Gastroesophageal sphincter (tissue), 3 donors: ENCODE data around the gene GRK4.

Experiments
- CTCF ChIP-seq, 4 experiments: fragments of 200-600 bp in 2 of 4; fragments of 450-650 bp in 2 of 4; sonication (generic) in 1 of 4; IDR thresholded peaks; one replicate each; pipeline ENCODE4 v1.5.1; 2017 to 2019; ENCODE audit warnings: antibody characterized with exemption in 4 of 4, mild to moderate bottlenecking in 2 of 4, moderate library complexity in 2 of 4
- EP300 ChIP-seq: sonication (generic); formaldehyde crosslinking; IDR thresholded peaks from one replicate; pipeline ENCODE4 v1.6.1; 2017; ENCODE audit warnings: antibody characterized with exemption, mild to moderate bottlenecking
- POLR2A ChIP-seq, 2 donors: fragments of 450-650 bp; IDR thresholded peaks; one replicate each; pipeline ENCODE4 v1.6.1; 2017; ENCODE audit warnings: antibody characterized with exemption in 2 of 2, mild to moderate bottlenecking in 2 of 2, moderate library complexity in 1 of 2

- no peak for TF ChIP-seq CTCF (IDR thresholded peaks at IDR 0.05)
- no peak for TF ChIP-seq EP300
- TF ChIP-seq POLR2A (IDR thresholded peaks at IDR 0.05), result no peak
Observed at GRCh38 chr4:2924765-2925301, 38.5 kb upstream of the GRK4 start.
